ENCODE data around the gene HEPHL1. TPM values are rescaled to one million over a fixed set of nuclear protein-coding genes. Genes with fewer than 3 reads are reported as not detected.

HEPHL1 gene
- polyA plus RNA-seq, 2 donors, result 1.5 to 5.9 TPM

GRCh38 chr11:94017446-94017845, 3.7 kb upstream of the HEPHL1 start:
- H3K9me3 ChIP-seq (ENCODE audit: control insufficient read depth in 2 of 2, insufficient read depth in 1 of 2, low read depth in 1 of 2, low read length in 1 of 2), result no peaks in the 10 kb centered on the region
- no peaks in the 10 kb centered on the region for H3K27me3 ChIP-seq (ENCODE audit: control insufficient read depth in 1 of 2, insufficient read depth in 2 of 2, low read length in 2 of 2)
- H3K4me3 ChIP-seq (ENCODE audit: low read depth in 1 of 2, low read length in 2 of 2), result no peak overlapping the region
- H3K4me1 ChIP-seq (ENCODE audit: control insufficient read depth in 2 of 2, insufficient read depth in 2 of 2, low read length in 1 of 2), result no peaks in the 10 kb centered on the region
- no peaks in the 10 kb centered on the region for H3K36me3 ChIP-seq (ENCODE audit: control insufficient read depth in 2 of 2, insufficient read depth in 2 of 2, low read length in 1 of 2)
- H3K27ac ChIP-seq (ENCODE audit: low read depth in 2 of 2, low read length in 1 of 2), result no peak overlapping the region

- Histone ChIP-seq H3K27ac (ENCODE audit: low read depth in 2 of 2, low read length in 1 of 2) (no peak overlapping the region), H3K9me3 (ENCODE audit: control insufficient read depth in 2 of 2, insufficient read depth in 1 of 2, low read depth in 1 of 2, low read length in 1 of 2) (no peaks in the 10 kb centered on the region), H3K36me3 (ENCODE audit: control insufficient read depth in 2 of 2, insufficient read depth in 2 of 2, low read length in 1 of 2) (no peaks in the 10 kb centered on the region), H3K4me3 (ENCODE audit: low read depth in 1 of 2, low read length in 2 of 2) (no peak overlapping the region), H3K4me1 (ENCODE audit: control insufficient read depth in 2 of 2, insufficient read depth in 2 of 2, low read length in 1 of 2) (no peaks in the 10 kb centered on the region), H3K27me3 (ENCODE audit: control insufficient read depth in 1 of 2, insufficient read depth in 2 of 2, low read length in 2 of 2) (no peaks in the 10 kb centered on the region)
- 64 to 65% methylated on average over 4 of the region's 4 CpGs for WGBS, 2 donors
Measured at GRCh38 chr11:94018721-94019120, 2.4 kb upstream of the HEPHL1 start.

GRCh38 chr11:94023856-94024255, 2.7 kb downstream of the HEPHL1 start:
- Histone ChIP-seq H3K27me3 (ENCODE audit: control insufficient read depth in 1 of 2, insufficient read depth in 2 of 2, low read length in 2 of 2) (no peaks in the 10 kb centered on the region), H3K27ac (ENCODE audit: low read depth in 2 of 2, low read length in 1 of 2) (no peak overlapping the region), H3K4me1 (ENCODE audit: control insufficient read depth in 2 of 2, insufficient read depth in 2 of 2, low read length in 1 of 2) (no peaks in the 10 kb centered on the region), H3K4me3 (ENCODE audit: low read depth in 1 of 2, low read length in 2 of 2) (peak overlapping the region in 1 of 2 donors; percentile 1), H3K36me3 (ENCODE audit: control insufficient read depth in 2 of 2, insufficient read depth in 2 of 2, low read length in 1 of 2) (no peaks in the 10 kb centered on the region), H3K9me3 (ENCODE audit: control insufficient read depth in 2 of 2, insufficient read depth in 1 of 2, low read depth in 1 of 2, low read length in 1 of 2) (peaks cover 0 to 2% of the 10 kb centered on the region in 2 donors)
- WGBS, 2 donors, result 72 to 73% methylated on average over 2 of the region's 2 CpGs

GRCh38 chr11:94024547-94024946, 3.4 kb downstream of the HEPHL1 start:
- Histone ChIP-seq H3K9me3 (ENCODE audit: control insufficient read depth in 2 of 2, insufficient read depth in 1 of 2, low read depth in 1 of 2, low read length in 1 of 2) (peaks cover 0 to 2% of the 10 kb centered on the region in 2 donors), H3K36me3 (ENCODE audit: control insufficient read depth in 2 of 2, insufficient read depth in 2 of 2, low read length in 1 of 2) (no peaks in the 10 kb centered on the region), H3K4me3 (ENCODE audit: low read depth in 1 of 2, low read length in 2 of 2) (no peak overlapping the region), H3K27me3 (ENCODE audit: control insufficient read depth in 1 of 2, insufficient read depth in 2 of 2, low read length in 2 of 2) (no peaks in the 10 kb centered on the region), H3K27ac (ENCODE audit: low read depth in 2 of 2, low read length in 1 of 2) (no peak overlapping the region), H3K4me1 (ENCODE audit: control insufficient read depth in 2 of 2, insufficient read depth in 2 of 2, low read length in 1 of 2) (no peaks in the 10 kb centered on the region)
- WGBS, 2 donors, result 81 to 82% methylated on average over 2 of the region's 2 CpGs

GRCh38 chr11:94025690-94026394, 4.7 kb downstream of the HEPHL1 start:
- Histone ChIP-seq H3K36me3 (ENCODE audit: control insufficient read depth in 2 of 2, insufficient read depth in 2 of 2, low read length in 1 of 2) (no peaks in the 10 kb centered on the region), H3K4me3 (ENCODE audit: low read depth in 1 of 2, low read length in 2 of 2) (no peak overlapping the region), H3K27ac (ENCODE audit: low read depth in 2 of 2, low read length in 1 of 2) (no peak overlapping the region), H3K27me3 (ENCODE audit: control insufficient read depth in 1 of 2, insufficient read depth in 2 of 2, low read length in 2 of 2) (no peaks in the 10 kb centered on the region), H3K9me3 (ENCODE audit: control insufficient read depth in 2 of 2, insufficient read depth in 1 of 2, low read depth in 1 of 2, low read length in 1 of 2) (peaks cover 0 to 2% of the 10 kb centered on the region in 2 donors), H3K4me1 (ENCODE audit: control insufficient read depth in 2 of 2, insufficient read depth in 2 of 2, low read length in 1 of 2) (no peaks in the 10 kb centered on the region)
- WGBS, 2 donors, result 62 to 74% methylated on average over 2 of the region's 2 CpGs

GRCh38 chr11:94027210-94027609, 6.1 kb downstream of the HEPHL1 start:
- Histone ChIP-seq H3K4me1 (ENCODE audit: control insufficient read depth in 2 of 2, insufficient read depth in 2 of 2, low read length in 1 of 2) (no peaks in the 10 kb centered on the region), H3K9me3 (ENCODE audit: control insufficient read depth in 2 of 2, insufficient read depth in 1 of 2, low read depth in 1 of 2, low read length in 1 of 2) (peaks cover 0 to 2% of the 10 kb centered on the region in 2 donors), H3K27me3 (ENCODE audit: control insufficient read depth in 1 of 2, insufficient read depth in 2 of 2, low read length in 2 of 2) (no peaks in the 10 kb centered on the region), H3K27ac (ENCODE audit: low read depth in 2 of 2, low read length in 1 of 2) (no peak overlapping the region), H3K4me3 (ENCODE audit: low read depth in 1 of 2, low read length in 2 of 2) (no peak overlapping the region), H3K36me3 (ENCODE audit: control insufficient read depth in 2 of 2, insufficient read depth in 2 of 2, low read length in 1 of 2) (no peaks in the 10 kb centered on the region)
- 90 to 92% methylated on average over 5 of the region's 5 CpGs for WGBS, 2 donors

GRCh38 chr11:94028436-94028835, 7.3 kb downstream of the HEPHL1 start:
- H3K4me3 ChIP-seq (ENCODE audit: low read depth in 1 of 2, low read length in 2 of 2), result no peak overlapping the region
- WGBS, 2 donors, result 45 to 64% methylated on average over 2 of the region's 2 CpGs
- no peak overlapping the region for H3K27ac ChIP-seq (ENCODE audit: low read depth in 2 of 2, low read length in 1 of 2)

GRCh38 chr11:94030059-94030458, 8.9 kb downstream of the HEPHL1 start:
- Histone ChIP-seq H3K27ac (ENCODE audit: low read depth in 2 of 2, low read length in 1 of 2) (no peak overlapping the region), H3K9me3 (ENCODE audit: control insufficient read depth in 2 of 2, insufficient read depth in 1 of 2, low read depth in 1 of 2, low read length in 1 of 2) (peaks cover 0 to 2% of the 10 kb centered on the region in 2 donors), H3K36me3 (ENCODE audit: control insufficient read depth in 2 of 2, insufficient read depth in 2 of 2, low read length in 1 of 2) (no peaks in the 10 kb centered on the region), H3K4me3 (ENCODE audit: low read depth in 1 of 2, low read length in 2 of 2) (no peak overlapping the region), H3K4me1 (ENCODE audit: control insufficient read depth in 2 of 2, insufficient read depth in 2 of 2, low read length in 1 of 2) (no peaks in the 10 kb centered on the region), H3K27me3 (ENCODE audit: control insufficient read depth in 1 of 2, insufficient read depth in 2 of 2, low read length in 2 of 2) (no peaks in the 10 kb centered on the region)
- 74 to 87% methylated on average over 1 of the region's 1 CpG for WGBS, 2 donors

More at GRCh38 chr11:94028436-94028835, 7.3 kb downstream of the HEPHL1 start:
- Histone ChIP-seq H3K4me1 (ENCODE audit: control insufficient read depth in 2 of 2, insufficient read depth in 2 of 2, low read length in 1 of 2) (no peaks in the 10 kb centered on the region), H3K27me3 (ENCODE audit: control insufficient read depth in 1 of 2, insufficient read depth in 2 of 2, low read length in 2 of 2) (no peaks in the 10 kb centered on the region), H3K36me3 (ENCODE audit: control insufficient read depth in 2 of 2, insufficient read depth in 2 of 2, low read length in 1 of 2) (no peaks in the 10 kb centered on the region), H3K9me3 (ENCODE audit: control insufficient read depth in 2 of 2, insufficient read depth in 1 of 2, low read depth in 1 of 2, low read length in 1 of 2) (peaks cover 0 to 2% of the 10 kb centered on the region in 2 donors)

- no peak overlapping the region for H3K27ac ChIP-seq (ENCODE audit: low read depth in 2 of 2, low read length in 1 of 2)
- no peaks in the 10 kb centered on the region for H3K9me3 ChIP-seq (ENCODE audit: control insufficient read depth in 2 of 2, insufficient read depth in 1 of 2, low read depth in 1 of 2, low read length in 1 of 2)
- H3K27me3 ChIP-seq (ENCODE audit: control insufficient read depth in 1 of 2, insufficient read depth in 2 of 2, low read length in 2 of 2), result no peaks in the 10 kb centered on the region
- no peaks in the 10 kb centered on the region for H3K4me1 ChIP-seq (ENCODE audit: control insufficient read depth in 2 of 2, insufficient read depth in 2 of 2, low read length in 1 of 2)
- WGBS, 2 donors, result 76 to 77% methylated on average over 4 of the region's 4 CpGs
- no peaks in the 10 kb centered on the region for H3K36me3 ChIP-seq (ENCODE audit: control insufficient read depth in 2 of 2, insufficient read depth in 2 of 2, low read length in 1 of 2)
- H3K4me3 ChIP-seq (ENCODE audit: low read depth in 1 of 2, low read length in 2 of 2), result no peak overlapping the region
Measured at GRCh38 chr11:94031625-94032024, 10.5 kb downstream of the HEPHL1 start.

GRCh38 chr11:94032066-94032465, 10.9 kb downstream of the HEPHL1 start:
- Histone ChIP-seq H3K36me3 (ENCODE audit: control insufficient read depth in 2 of 2, insufficient read depth in 2 of 2, low read length in 1 of 2) (no peaks in the 10 kb centered on the region), H3K4me3 (ENCODE audit: low read depth in 1 of 2, low read length in 2 of 2) (no peak overlapping the region), H3K27ac (ENCODE audit: low read depth in 2 of 2, low read length in 1 of 2) (no peak overlapping the region), H3K9me3 (ENCODE audit: control insufficient read depth in 2 of 2, insufficient read depth in 1 of 2, low read depth in 1 of 2, low read length in 1 of 2) (no peaks in the 10 kb centered on the region), H3K27me3 (ENCODE audit: control insufficient read depth in 1 of 2, insufficient read depth in 2 of 2, low read length in 2 of 2) (no peaks in the 10 kb centered on the region), H3K4me1 (ENCODE audit: control insufficient read depth in 2 of 2, insufficient read depth in 2 of 2, low read length in 1 of 2) (no peaks in the 10 kb centered on the region)
- WGBS, 2 donors, result 67 to 79% methylated on average over 5 of the region's 5 CpGs

Data from esophagus (tissue), 2 donors.